A549 (cell line): ENCODE measurements around the gene AWAT2. TPM values are rescaled to one million over a fixed set of nuclear protein-coding genes. Genes with fewer than 3 reads are reported as not detected.

ENCODE experiments used
- ATAC-seq, 2 experiments: fragments of 200-7000 bp in 1 of 2; fragments of >200 bp in 1 of 2; cut with Nextera tagmentation in 1 of 2; cut with Tn5 transposase in 1 of 2; 3 replicates each; pipeline versions ENCODE4 v1.8.0 to v1.9.1; 2018 to 2020; ENCODE audit warnings: mild to moderate bottlenecking in 1 of 2, moderate library complexity in 1 of 2
- CTCF ChIA-PET: fragments of 300-600 bp; sonication (Branson Sonifier 250); formaldehyde crosslinking; extraction: SDS; loops from one replicate; lab custom pipeline; 2021; ENCODE audit warnings: antibody characterized with exemption, inconsistent platforms; lab: Yijun Ruan, JAX
- POLR2A ChIA-PET: fragments of 350-600 bp; formaldehyde crosslinking; extraction: SDS; loops from one replicate; lab custom pipeline; 2021; ENCODE audit warnings: antibody characterized with exemption, inconsistent platforms; lab: Yijun Ruan, JAX
- DNase-seq, 2 experiments: peaks; one replicate each; pipeline versions ENCODE4 v3.0.0 to v3.0.0-alpha.2; 2011 to 2016; ENCODE audit warnings: low read depth in 1 of 2, low spot score in 1 of 2
- FAIRE-seq: peaks from 2 replicates; lab custom pipeline; 2011; peaks lifted over from hg19 to GRCh38; lab: Jason Lieb, UNC
- H3K27ac ChIP-seq, 2 experiments: fragments of >200 bp; sonication (Bioruptor Twin); formaldehyde crosslinking; 3 replicates each; pipeline ENCODE4 v1.5.1; 2016 to 2017
- H3K4me1 ChIP-seq: fragments of >200 bp; sonication (Bioruptor Twin); formaldehyde crosslinking; 3 replicates; pipeline ENCODE4 v1.6.1; 2016
- H3K4me2 ChIP-seq: fragments of >200 bp; sonication (Bioruptor Twin); formaldehyde crosslinking; 3 replicates; pipeline ENCODE4 v1.6.1; 2016
- H3K4me3 ChIP-seq: fragments of >200 bp; sonication (Bioruptor Twin); formaldehyde crosslinking; 3 replicates; pipeline ENCODE4 v1.5.1; 2016
- H3K9me3 ChIP-seq: fragments of >200 bp; sonication (Bioruptor Twin); formaldehyde crosslinking; 3 replicates; pipeline ENCODE4 v1.6.1; 2016
- BCL3 ChIP-seq: fragments of >200 bp; sonication (Bioruptor Twin); formaldehyde crosslinking; IDR thresholded peaks from 3 replicates; pipeline ENCODE4 v1.6.1; 2016
- BHLHE40 ChIP-seq: IDR thresholded peaks from 2 replicates; pipeline ENCODE4 v1.6.1; 2012; ENCODE audit warnings: low read depth, low read length, inconsistent platforms
- CHD2 ChIP-seq: fragments of 150-350 bp; IDR thresholded peaks from 2 replicates; pipeline ENCODE4 v1.6.1; 2014; ENCODE audit warnings: low read length; ENCODE audit not compliant: partially characterized antibody
- EHF ChIP-seq: fragments of 250-450 bp; sonication (Bioruptor Pico); IDR thresholded peaks from 2 replicates; pipeline ENCODE4 v1.5.0; 2020; ENCODE audit warnings: mild to moderate bottlenecking
- EP300 ChIP-seq, 2 experiments: fragments of >200 bp; sonication (Bioruptor Twin); formaldehyde crosslinking; IDR thresholded peaks; 2 replicates in 1 of 2; 3 replicates in 1 of 2; pipeline ENCODE4 v1.6.1; 2016 to 2017
- FOSL2 ChIP-seq, 2 experiments: fragments of 450-650 bp in 1 of 2; fragments of >200 bp in 1 of 2; sonication (Bioruptor Twin) in 1 of 2; formaldehyde crosslinking; IDR thresholded peaks; 2 replicates each; pipeline versions ENCODE4 v1.5.0 to v1.6.1; 2016 to 2020; ENCODE audit warnings: mild to moderate bottlenecking in 1 of 2, moderate library complexity in 1 of 2
- HOXA7 ChIP-seq: fragments of 250-450 bp; sonication (Bioruptor Pico); IDR thresholded peaks from 2 replicates; pipeline ENCODE4 v1.5.0; 2020; ENCODE audit warnings: mild to moderate bottlenecking, moderate library complexity
- MAX ChIP-seq: IDR thresholded peaks from 2 replicates; pipeline ENCODE4 v1.6.1; 2012
- MAZ ChIP-seq: fragments of 150-350 bp; IDR thresholded peaks from 2 replicates; pipeline ENCODE4 v1.6.1; 2014; ENCODE audit warnings: antibody characterized with exemption, low read depth, low read length, borderline replicate concordance
- NFE2L2 ChIP-seq: fragments of 150-350 bp; conservative IDR thresholded peaks from 2 replicates; pipeline ENCODE4 v1.6.1; 2014; ENCODE audit warnings: low read length
- NPAS2 ChIP-seq: fragments of 250-450 bp; sonication (Bioruptor Pico); IDR thresholded peaks from 2 replicates; pipeline ENCODE4 v1.8.0; 2022; ENCODE audit warnings: mild to moderate bottlenecking, moderate library complexity, borderline replicate concordance
- PHF8 ChIP-seq: fragments of 200-600 bp; sonication (generic); IDR thresholded peaks from 2 replicates; pipeline ENCODE4 v1.6.1; 2016; ENCODE audit warnings: low read depth, mild to moderate bottlenecking, antibody characterized with exemption, moderate library complexity, borderline replicate concordance
- POLR2AphosphoS2 ChIP-seq: conservative IDR thresholded peaks from 2 replicates; pipeline ENCODE4 v1.6.1; 2012; ENCODE audit warnings: low read length, improper control_type of control experiment, inconsistent platforms
- REST ChIP-seq: fragments of 200-600 bp; sonication (generic); IDR thresholded peaks from 2 replicates; pipeline ENCODE4 v1.6.1; 2016; ENCODE audit warnings: antibody characterized with exemption, mild to moderate bottlenecking, moderate library complexity
- RFX5 ChIP-seq: fragments of 450-650 bp; IDR thresholded peaks from 2 replicates; pipeline ENCODE4 v1.7.1; 2014; ENCODE audit warnings: antibody characterized with exemption, mild to moderate bottlenecking, moderate library complexity
- RNF2 ChIP-seq: fragments of 200-600 bp; sonication (generic); IDR thresholded peaks from 2 replicates; pipeline ENCODE4 v1.6.1; 2016; ENCODE audit warnings: low read depth, mild to moderate bottlenecking, antibody characterized with exemption, moderate library complexity, borderline replicate concordance
- SMC3 ChIP-seq: fragments of >200 bp; sonication (Bioruptor Twin); formaldehyde crosslinking; IDR thresholded peaks from 3 replicates; pipeline ENCODE4 v1.6.1; 2018; ENCODE audit warnings: inconsistent platforms
- SREBF2 ChIP-seq: fragments of 450-650 bp; IDR thresholded peaks from 2 replicates; pipeline ENCODE4 v1.6.1; 2014; ENCODE audit warnings: mild to moderate bottlenecking, moderate library complexity
- TP53 ChIP-seq: fragments of 250-450 bp; sonication (Bioruptor Pico); IDR thresholded peaks from 2 replicates; pipeline ENCODE4 v1.5.0; 2021; ENCODE audit warnings: mild to moderate bottlenecking, moderate library complexity
- ZNF302 ChIP-seq: fragments of 250-450 bp; sonication (Bioruptor Pico); IDR thresholded peaks from 2 replicates; pipeline ENCODE4 v1.9.0; 2021; ENCODE audit warnings: inconsistent platforms, mild to moderate bottlenecking, moderate library complexity
- WGBS: methylation state at CpG from one replicate; pipeline ENCODE4 v1.1.6; 2017; ENCODE audit errors: missing lambda C conversion rate; 5-methylcytosine and 5-hydroxymethylcytosine counted together
- polyA plus RNA-seq, 4 experiments: library from polyadenylated mRNA; depleted of rRNA in 3 of 4; stranded (reverse); fragments of >200 nt; fragmentation: RNase III in 1 of 4; extraction: RNeasy Plus Mini Kit Qiagen cat#74134 plus additional on column Dnase treatment in 1 of 4; gene quantifications; 2 replicates in 3 of 4; 3 replicates in 1 of 4; pipeline ENCODE4 v1.2.3, GENCODE V29; 2011 to 2017

AWAT2 gene
- polyA plus RNA-seq, 2 of the 4 experiments (the other 2 are of a cell fraction), result not detected

GRCh38 chrX:70016513-70016912 is 33.2 kb downstream of the AWAT2 start:
- POLR2A ChIA-PET, result no interaction called here
- no peak for DNase-seq
- no peaks in the 10 kb centered on the region for H3K4me1 ChIP-seq
- H3K27ac ChIP-seq, result no peak overlapping the region
- CTCF ChIA-PET, result no interaction called here
- TF ChIP-seq BHLHE40 (no peak), MAZ (no peak), ZNF302 (no peak), EP300 (IDR thresholded peaks at IDR 0.05) (no peak), SREBF2 (no peak), FOSL2 (IDR thresholded peaks at IDR 0.05) (no peak), FOSL2 (CRISPR knock-in tag; IDR thresholded peaks at IDR 0.05) (no peak), REST (no peak)
- TF ChIP-seq, all 56 proteins: peak for 0
- WGBS, result 65% methylated on average over 2 of the region's 2 CpGs
- FAIRE-seq (peak; percentile 97), ATAC-seq (no peak)
- Histone ChIP-seq H3K4me2 (no peak overlapping the region), H3K9me3 (no peaks in the 10 kb centered on the region), H3K4me3 (no peak overlapping the region)

GRCh38 chrX:70013466-70014381 is 36.0 kb downstream of the AWAT2 start:
- WGBS, result 81% methylated on average over 2 of the region's 5 CpGs
- no peak for ATAC-seq
- no peak for TF ChIP-seq EHF (CRISPR knock-in tag)
- TF ChIP-seq, all 56 proteins: peak for 0

GRCh38 chrX:70012756-70013155 is 37.0 kb downstream of the AWAT2 start:
- 8% methylated on average over 4 of the region's 4 CpGs for WGBS
- Histone ChIP-seq H3K4me1 (no peaks in the 10 kb centered on the region), H3K4me2 (no peak overlapping the region), H3K4me3 (no peak overlapping the region), H3K9me3 (no peaks in the 10 kb centered on the region), H3K27ac (no peak overlapping the region)
- ChIA-PET POLR2A (no interaction called here), CTCF (interaction anchor here (1.8 kb wide), 1 partner anchor 18 kb away, joined by 6 read pairs; no protein-coding TSS in a partner anchor)
- FAIRE-seq (no peak), DNase-seq (no peak)
- TF ChIP-seq TP53 (CRISPR knock-in tag) (no peak), CHD2 (no peak), RNF2 (no peak), MAX (no peak), RFX5 (no peak), SMC3 (no peak), NFE2L2 (no peak), NPAS2 (CRISPR knock-in tag) (no peak), BCL3 (no peak), SREBF2 (no peak), HOXA7 (CRISPR knock-in tag) (no peak), POLR2AphosphoS2 (no peak), PHF8 (no peak)
- TF ChIP-seq, all 56 proteins: peak for 0
- no peak for ATAC-seq

More at GRCh38 chrX:70013466-70014381, 36.0 kb downstream of the AWAT2 start:
- DNase-seq (no peak), FAIRE-seq (no peak)
- no peak overlapping the region for H3K4me2 ChIP-seq
- POLR2A ChIA-PET, result no interaction called here
- H3K4me3 ChIP-seq, result no peak overlapping the region
- no peaks in the 10 kb centered on the region for H3K4me1 ChIP-seq
- CTCF ChIA-PET, result interaction anchor here (0.8 to 1.8 kb wide), 2 partner anchors 17 to 25 kb away, joined by 3 to 6 read pairs; no protein-coding TSS in a partner anchor
- no peak overlapping the region for H3K27ac ChIP-seq
- no peaks in the 10 kb centered on the region for H3K9me3 ChIP-seq
